ENCODE results near the gene TIMP3.

DNA sequence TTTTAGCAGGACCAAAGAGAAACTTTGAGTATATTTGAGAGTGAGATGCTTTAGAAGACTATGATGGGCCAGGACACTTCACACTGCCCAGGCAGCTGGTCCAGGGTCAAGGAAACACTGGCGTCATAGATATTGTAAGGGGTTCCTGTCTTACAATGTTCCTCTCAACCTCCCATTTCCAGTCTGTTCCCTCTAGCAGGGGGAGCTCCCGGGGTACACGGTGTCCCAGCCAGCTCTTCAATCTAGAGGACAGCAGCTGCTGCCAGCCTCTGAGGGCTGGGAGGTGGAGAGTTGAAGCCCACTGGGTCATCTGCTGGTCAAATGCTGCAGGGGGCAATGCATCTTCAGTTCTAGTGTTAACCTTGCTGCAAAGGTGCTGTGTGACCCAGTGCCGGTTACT, 40.7 kb upstream of the TIMP3 start:
- TF ChIP-seq CREB5 (CRISPR knock-in tag; IDR thresholded peaks at IDR 0.05; ENCODE audit: low read depth) (no peak), TOX (CRISPR knock-in tag; IDR thresholded peaks at IDR 0.05; ENCODE audit: borderline replicate concordance) (no peak), ZNF565 (CRISPR knock-in tag; conservative IDR thresholded peaks at IDR 0.05; ENCODE audit: low read depth) (no peak), RARB (CRISPR knock-in tag; IDR thresholded peaks at IDR 0.05) (no peak), ZNF8 (CRISPR knock-in tag; IDR thresholded peaks at IDR 0.05) (no peak), ESRRG (CRISPR knock-in tag; IDR thresholded peaks at IDR 0.05) (no peak), OSR1 (CRISPR knock-in tag; IDR thresholded peaks at IDR 0.05) (no peak), ZNF70 (CRISPR knock-in tag; IDR thresholded peaks at IDR 0.05) (no peak)
- TF ChIP-seq, protein P1, sequence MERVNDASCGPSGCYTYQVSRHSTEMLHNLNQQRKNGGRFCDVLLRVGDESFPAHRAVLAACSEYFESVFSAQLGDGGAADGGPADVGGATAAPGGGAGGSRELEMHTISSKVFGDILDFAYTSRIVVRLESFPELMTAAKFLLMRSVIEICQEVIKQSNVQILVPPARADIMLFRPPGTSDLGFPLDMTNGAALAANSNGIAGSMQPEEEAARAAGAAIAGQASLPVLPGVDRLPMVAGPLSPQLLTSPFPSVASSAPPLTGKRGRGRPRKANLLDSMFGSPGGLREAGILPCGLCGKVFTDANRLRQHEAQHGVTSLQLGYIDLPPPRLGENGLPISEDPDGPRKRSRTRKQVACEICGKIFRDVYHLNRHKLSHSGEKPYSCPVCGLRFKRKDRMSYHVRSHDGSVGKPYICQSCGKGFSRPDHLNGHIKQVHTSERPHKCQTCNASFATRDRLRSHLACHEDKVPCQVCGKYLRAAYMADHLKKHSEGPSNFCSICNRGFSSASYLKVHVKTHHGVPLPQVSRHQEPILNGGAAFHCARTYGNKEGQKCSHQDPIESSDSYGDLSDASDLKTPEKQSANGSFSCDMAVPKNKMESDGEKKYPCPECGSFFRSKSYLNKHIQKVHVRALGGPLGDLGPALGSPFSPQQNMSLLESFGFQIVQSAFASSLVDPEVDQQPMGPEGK (CRISPR knock-in tag; IDR thresholded peaks at IDR 0.05; ENCODE audit: borderline replicate concordance), result no peak
- TF ChIP-seq, protein P2, sequence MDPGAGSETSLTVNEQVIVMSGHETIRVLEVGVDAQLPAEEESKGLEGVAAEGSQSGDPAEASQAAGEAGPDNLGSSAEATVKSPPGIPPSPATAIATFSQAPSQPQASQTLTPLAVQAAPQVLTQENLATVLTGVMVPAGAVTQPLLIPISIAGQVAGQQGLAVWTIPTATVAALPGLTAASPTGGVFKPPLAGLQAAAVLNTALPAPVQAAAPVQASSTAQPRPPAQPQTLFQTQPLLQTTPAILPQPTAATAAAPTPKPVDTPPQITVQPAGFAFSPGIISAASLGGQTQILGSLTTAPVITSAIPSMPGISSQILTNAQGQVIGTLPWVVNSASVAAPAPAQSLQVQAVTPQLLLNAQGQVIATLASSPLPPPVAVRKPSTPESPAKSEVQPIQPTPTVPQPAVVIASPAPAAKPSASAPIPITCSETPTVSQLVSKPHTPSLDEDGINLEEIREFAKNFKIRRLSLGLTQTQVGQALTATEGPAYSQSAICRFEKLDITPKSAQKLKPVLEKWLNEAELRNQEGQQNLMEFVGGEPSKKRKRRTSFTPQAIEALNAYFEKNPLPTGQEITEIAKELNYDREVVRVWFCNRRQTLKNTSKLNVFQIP (CRISPR knock-in tag; IDR thresholded peaks at IDR 0.05; ENCODE audit: borderline replicate concordance, low read depth), result no peak

Measured in SK-N-SH treated with all-trans-retinoic acid at 6 μM for 48 hours (cell line).